GM12878 (cell line): ENCODE data around the gene COQ8B. TPM values are rescaled to one million over a fixed set of nuclear protein-coding genes. Genes with fewer than 3 reads are reported as not detected.

Experiments
- ATAC-seq: fragments of 200-7000 bp; cut with Tn5 transposase; 3 replicates; pipeline ENCODE4 v1.9.1; 2020; ENCODE audit warnings: mild to moderate bottlenecking, moderate library complexity
- BruUV-seq: library from RNA; stranded (reverse); fragments of 400-500 nt; replicated peaks from 2 replicates; lab custom pipeline; 2021; lab: Mats Ljungman, UMichigan
- CTCF ChIA-PET: fragments of 300-600 bp; sonication (Branson Sonifier 250); formaldehyde crosslinking; extraction: SDS; loops from one replicate; lab custom pipeline; 2021; ENCODE audit warnings: inconsistent platforms; lab: Yijun Ruan, JAX
- POLR2A ChIA-PET: fragments of 350-600 bp; formaldehyde crosslinking; extraction: SDS; loops from one replicate; lab custom pipeline; 2021; ENCODE audit warnings: inconsistent platforms; lab: Charles Lee
- RAD21 ChIA-PET: fragments of 300-600 bp; sonication (Branson Sonifier 250); formaldehyde crosslinking; loops from one replicate; lab custom pipeline; 2023; ENCODE audit warnings: antibody characterized with exemption; ENCODE audit not compliant: unreplicated experiment; lab: Charles Lee
- SMC1A ChIA-PET: fragments of 300-600 bp; sonication (Branson Sonifier 250); formaldehyde crosslinking; loops from one replicate; lab custom pipeline; 2023; ENCODE audit not compliant: unreplicated experiment, uncharacterized antibody; lab: Charles Lee
- DNase-seq: peaks from one replicate; pipeline ENCODE4 v3.0.0-alpha.2; 2011; ENCODE audit warnings: low read depth, low spot score
- FAIRE-seq: peaks from 3 replicates; lab custom pipeline; 2011; peaks lifted over from hg19 to GRCh38; lab: Jason Lieb, UNC
- H2AFZ ChIP-seq: 2 replicates; pipeline ENCODE4 v1.6.0; 2011; ENCODE audit warnings: low read depth, low read length, control low read depth; ENCODE audit not compliant: control insufficient read depth
- H3K27ac ChIP-seq: 2 replicates; pipeline ENCODE4 v1.5.1; 2011; ENCODE audit warnings: control low read depth; ENCODE audit not compliant: control insufficient read depth, insufficient read depth
- H3K27me3 ChIP-seq, 2 experiments: replicated peaks in 1 of 2; 2 replicates each; pipeline versions ENCODE4 v1.6.0 to v1.6.1; 2011; ENCODE audit warnings: low read length in 1 of 2; ENCODE audit not compliant: control insufficient read depth in 2 of 2, insufficient read depth in 2 of 2
- H3K36me3 ChIP-seq, 2 experiments: 2 replicates each; pipeline ENCODE4 v1.5.1; 2011; ENCODE audit warnings: low read length in 1 of 2; ENCODE audit not compliant: control insufficient read depth in 2 of 2, insufficient read depth in 2 of 2
- H3K4me1 ChIP-seq: 2 replicates; pipeline ENCODE4 v1.6.1; 2011; ENCODE audit warnings: mild to moderate bottlenecking, low read length, moderate library complexity, mixed read lengths; ENCODE audit not compliant: control insufficient read depth, insufficient read depth
- H3K4me2 ChIP-seq: 2 replicates; pipeline ENCODE4 v1.6.0; 2011; ENCODE audit warnings: control low read depth; ENCODE audit not compliant: control insufficient read depth, insufficient read depth
- H3K4me3 ChIP-seq: fragments of 200-600 bp; sonication (generic); 2 replicates; pipeline ENCODE4 v1.5.1; 2016
- H3K79me2 ChIP-seq: 2 replicates; pipeline ENCODE4 v1.6.0; 2011; ENCODE audit warnings: low read length; ENCODE audit not compliant: control insufficient read depth, insufficient read depth
- H3K9ac ChIP-seq: 2 replicates; pipeline ENCODE4 v1.8.0; 2011; ENCODE audit warnings: low read length, control low read depth, mixed read lengths; ENCODE audit not compliant: control insufficient read depth, insufficient read depth
- H3K9me3 ChIP-seq: replicated peaks from 3 replicates; pipeline ENCODE4 v1.5.1; 2011; ENCODE audit warnings: mild to moderate bottlenecking, low read length; ENCODE audit not compliant: control insufficient read depth, insufficient read depth
- H4K20me1 ChIP-seq: 2 replicates; pipeline ENCODE4 v1.6.0; 2011; ENCODE audit not compliant: control insufficient read depth, insufficient read depth
- CBFB ChIP-seq: IDR thresholded peaks from 2 replicates; pipeline ENCODE4 v1.6.1; 2016; ENCODE audit warnings: antibody characterized with exemption, low read depth
- E2F4 ChIP-seq: IDR thresholded peaks from 2 replicates; pipeline ENCODE4 v1.6.1; 2012; ENCODE audit warnings: low read depth, low read length, improper control_type of control experiment
- JUNB ChIP-seq: IDR thresholded peaks from 2 replicates; pipeline ENCODE4 v1.6.1; 2016; ENCODE audit warnings: antibody characterized with exemption, mild to moderate bottlenecking
- MEF2B ChIP-seq: fragments of 450-650 bp; IDR thresholded peaks from 2 replicates; pipeline ENCODE4 v1.6.1; 2018; ENCODE audit warnings: mild to moderate bottlenecking, moderate library complexity; ENCODE audit not compliant: partially characterized antibody, poor library complexity, severe bottlenecking
- NFXL1 ChIP-seq: fragments of 450-650 bp; IDR thresholded peaks from 2 replicates; pipeline ENCODE4 v1.6.1; 2017; ENCODE audit warnings: antibody characterized with exemption, mild to moderate bottlenecking, borderline replicate concordance
- PRDM15 ChIP-seq: fragments of 450-650 bp; formaldehyde crosslinking; IDR thresholded peaks from 2 replicates; pipeline ENCODE4 v1.4.0; 2020; ENCODE audit warnings: mild to moderate bottlenecking, moderate library complexity
- RAD51 ChIP-seq: fragments of 450-650 bp; IDR thresholded peaks from 2 replicates; pipeline ENCODE4 v1.6.1; 2016; ENCODE audit warnings: moderate library complexity, mild to moderate bottlenecking, inconsistent platforms
- RELA ChIP-seq: fragments of 450-650 bp; IDR thresholded peaks from 2 replicates; pipeline ENCODE4 v1.8.0; 2014; ENCODE audit warnings: borderline replicate concordance; ENCODE audit not compliant: partially characterized antibody
- SREBF1 ChIP-seq: IDR thresholded peaks from 2 replicates; pipeline ENCODE4 v1.6.1; 2012; ENCODE audit warnings: mild to moderate bottlenecking, low read length
- TBL1XR1 ChIP-seq: IDR thresholded peaks from 2 replicates; pipeline ENCODE4 v1.6.1; 2012; ENCODE audit warnings: low read depth, low read length, improper control_type of control experiment
- ZBTB33 ChIP-seq: fragments of 450-650 bp; IDR thresholded peaks from 2 replicates; pipeline ENCODE4 v1.6.1; 2017; ENCODE audit warnings: mild to moderate bottlenecking
- ZNF207 ChIP-seq: fragments of 450-650 bp; IDR thresholded peaks from 2 replicates; pipeline ENCODE4 v1.6.1; 2014; ENCODE audit warnings: antibody characterized with exemption, mild to moderate bottlenecking, borderline replicate concordance
- ZNF384 ChIP-seq: IDR thresholded peaks from 2 replicates; pipeline ENCODE4 v1.6.1; 2012; ENCODE audit warnings: low read depth, mild to moderate bottlenecking, low read length, improper control_type of control experiment, borderline replicate concordance
- WGBS: methylation state at CpG from one replicate; pipeline ENCODE4 v1.1.6; 2016; ENCODE audit warnings: low lambda C conversion rate; ENCODE audit not compliant: insufficient replicate concordance, insufficient coverage; ENCODE audit errors: missing lambda C conversion rate; 5-methylcytosine and 5-hydroxymethylcytosine counted together
- in situ Hi-C: fragments of 300-500 bp; cut with MboI; formaldehyde crosslinking; loops from 9 replicates; pipeline ENCODE4 v1.14.3; 2018; ENCODE audit warnings: mixed read lengths
- intact Hi-C: fragments of 100-400 bp; cut with micrococcal nuclease; formaldehyde crosslinking; loops from one replicate; pipeline ENCODE4 v1.14.2; 2022; ENCODE audit not compliant: unreplicated experiment
- polyA plus RNA-seq, 11 experiments: library from polyadenylated mRNA; depleted of rRNA in 4 of 11; unstranded in 6 of 11; stranded (reverse) in 5 of 11; fragments of >200 nt; fragmentation: Nextera tagmentation in 4 of 11; fragmentation: Illumina TruSeq in 1 of 11; extraction: Ambion mirVana in 4 of 11; extraction: Trizol in 1 of 11; gene quantifications; 1 replicate in 1 of 11; 2 replicates in 10 of 11; pipeline versions ENCODE4 v1.2.1 to v1.2.3, GENCODE V29; 2011 to 2016; ENCODE audit warnings: inconsistent platforms in 2 of 11, missing spikeins in 2 of 11, low read depth in 1 of 11
- total RNA-seq, 4 experiments: library from RNA; depleted of rRNA in 3 of 4; stranded (reverse); fragments of >200 nt in 3 of 4; fragmentation: Illumina TruSeq in 1 of 4; extraction: Trizol in 1 of 4; gene quantifications; 2 replicates each; pipeline versions ENCODE4 v1.2.1 to v1.2.3, GENCODE V29; 2013 to 2021
- TF ChIP-seq, protein P1 (sequence below): fragments of 450-650 bp; IDR thresholded peaks from 2 replicates; pipeline ENCODE4 v1.6.1; 2017; ENCODE audit warnings: borderline replicate concordance
- TF ChIP-seq, protein P2 (sequence below): IDR thresholded peaks from 2 replicates; pipeline ENCODE4 v1.6.1; 2011; ENCODE audit warnings: low read depth, low read length, improper control_type of control experiment, borderline replicate concordance

Gene COQ8B
- total and polyA plus RNA-seq, 10 of the 15 experiments (the other 5 are each of a cell fraction or from before 2014, with no cell fraction given), result 0.39 to 37.1 (median 16.8) TPM

DNA sequence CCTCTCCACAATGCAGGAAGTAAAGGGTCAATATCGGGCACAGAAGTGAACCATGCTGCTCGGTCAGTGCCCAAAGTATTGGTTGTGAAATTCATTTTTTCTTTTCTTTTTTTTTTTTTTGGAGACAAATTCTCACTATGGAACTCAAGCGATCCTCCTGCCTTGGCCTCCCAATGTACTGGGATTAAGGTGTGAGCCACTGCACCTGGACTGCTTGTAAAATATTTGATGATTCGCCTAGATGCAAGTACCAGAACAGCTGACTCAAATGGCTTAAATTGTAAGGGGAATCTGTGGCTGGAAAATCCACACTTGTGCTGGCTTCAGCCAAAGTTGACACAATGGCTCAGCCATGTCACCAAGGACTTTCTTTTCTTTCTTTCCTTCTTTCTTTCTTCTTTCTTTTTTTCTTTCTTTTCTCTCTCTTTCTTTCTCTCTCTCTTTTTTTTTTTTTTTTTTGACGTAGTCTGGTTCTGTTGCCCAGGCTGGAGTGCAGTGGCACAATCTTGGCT lies 69.9 kb downstream of the COQ8B start:
- SMC1A ChIA-PET, result no interaction called here
- TF ChIP-seq E2F4 (no peak), ZNF384 (no peak), PRDM15 (CRISPR knock-in tag) (no peak), TBL1XR1 (no peak), NFXL1 (no peak), RELA (no peak), MEF2B (no peak), JUNB (no peak), CBFB (no peak), ZBTB33 (no peak), RAD51 (no peak), SREBF1 (no peak), ZNF207 (no peak)
- TF ChIP-seq, protein P1, sequence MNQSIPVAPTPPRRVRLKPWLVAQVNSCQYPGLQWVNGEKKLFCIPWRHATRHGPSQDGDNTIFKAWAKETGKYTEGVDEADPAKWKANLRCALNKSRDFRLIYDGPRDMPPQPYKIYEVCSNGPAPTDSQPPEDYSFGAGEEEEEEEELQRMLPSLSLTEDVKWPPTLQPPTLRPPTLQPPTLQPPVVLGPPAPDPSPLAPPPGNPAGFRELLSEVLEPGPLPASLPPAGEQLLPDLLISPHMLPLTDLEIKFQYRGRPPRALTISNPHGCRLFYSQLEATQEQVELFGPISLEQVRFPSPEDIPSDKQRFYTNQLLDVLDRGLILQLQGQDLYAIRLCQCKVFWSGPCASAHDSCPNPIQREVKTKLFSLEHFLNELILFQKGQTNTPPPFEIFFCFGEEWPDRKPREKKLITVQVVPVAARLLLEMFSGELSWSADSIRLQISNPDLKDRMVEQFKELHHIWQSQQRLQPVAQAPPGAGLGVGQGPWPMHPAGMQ, result no peak
- TF ChIP-seq, protein P2, sequence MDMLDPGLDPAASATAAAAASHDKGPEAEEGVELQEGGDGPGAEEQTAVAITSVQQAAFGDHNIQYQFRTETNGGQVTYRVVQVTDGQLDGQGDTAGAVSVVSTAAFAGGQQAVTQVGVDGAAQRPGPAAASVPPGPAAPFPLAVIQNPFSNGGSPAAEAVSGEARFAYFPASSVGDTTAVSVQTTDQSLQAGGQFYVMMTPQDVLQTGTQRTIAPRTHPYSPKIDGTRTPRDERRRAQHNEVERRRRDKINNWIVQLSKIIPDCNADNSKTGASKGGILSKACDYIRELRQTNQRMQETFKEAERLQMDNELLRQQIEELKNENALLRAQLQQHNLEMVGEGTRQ, result no peak
- no peak overlapping the region for H3K4me3 ChIP-seq
- no peaks in the 10 kb centered on the region for H3K27me3 ChIP-seq
- DNase-seq (no peak), ATAC-seq (no peak), FAIRE-seq (no peak)
- POLR2A ChIA-PET, result interaction anchor here (0.7 kb wide), 1 partner anchor 752 kb away, joined by 5 read pairs; no protein-coding TSS in a partner anchor
- in situ Hi-C loops, result no loop called here
- no peaks in the 10 kb centered on the region for H4K20me1 ChIP-seq
- CTCF ChIA-PET, result interaction anchor here (1.0 to 3.8 kb wide), 2 partner anchors 8 to 12 kb away, joined by 5 to 33 read pairs; no protein-coding TSS in a partner anchor
- no peak overlapping the region for H3K9ac ChIP-seq
- WGBS, result 46% methylated on average over 3 of the region's 5 CpGs
- no peak overlapping the region for H2AFZ ChIP-seq
- no peak overlapping the region for H3K4me2 ChIP-seq
- peaks cover 4% of the 10 kb centered on the region; the same call in 1 of the 2 replicates for H3K4me1 ChIP-seq
- no TSS peak for BruUV-seq
- intact Hi-C loops, result no loop called here
- no peak overlapping the region for H3K27ac ChIP-seq
- H3K79me2 ChIP-seq, result no peaks in the 10 kb centered on the region
- RAD21 ChIA-PET, result no interaction called here
- no peaks in the 10 kb centered on the region; the same call in 2 of the 3 replicates for H3K9me3 ChIP-seq
- no peaks in the 10 kb centered on the region for H3K36me3 ChIP-seq
